GM18511 (cell line): ENCODE data around the gene SF3B4.
"Not testable (repeated sequence)": the region's sequence is repeated elsewhere in the genome, so short reads cannot be mapped to it uniquely, and the experiment has no call there.

Experiments
- ATAC-seq: cut with Tn5 transposase; IDR thresholded peaks from one replicate; pipeline ENCODE4 v1.9.1; 2021; ENCODE audit warnings: mild to moderate bottlenecking, moderate library complexity; ENCODE audit not compliant: unreplicated experiment

The SF3B4 gene

DNA sequence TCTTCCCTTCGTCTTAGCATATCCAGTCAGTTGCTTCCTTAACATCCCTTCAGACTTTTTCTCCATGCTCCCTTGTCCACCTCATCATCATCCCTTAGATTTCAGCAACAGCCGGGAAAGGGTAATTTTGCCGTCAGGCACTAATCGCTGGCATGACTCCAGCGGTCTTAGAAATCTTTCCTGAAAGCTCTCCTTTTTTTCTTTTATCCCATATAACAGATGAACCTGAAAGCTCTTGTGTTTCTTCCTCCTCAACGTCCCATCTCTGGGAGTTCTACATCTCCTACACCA is 38.7 kb downstream of the SF3B4 start:
- no peak for ATAC-seq

DNA sequence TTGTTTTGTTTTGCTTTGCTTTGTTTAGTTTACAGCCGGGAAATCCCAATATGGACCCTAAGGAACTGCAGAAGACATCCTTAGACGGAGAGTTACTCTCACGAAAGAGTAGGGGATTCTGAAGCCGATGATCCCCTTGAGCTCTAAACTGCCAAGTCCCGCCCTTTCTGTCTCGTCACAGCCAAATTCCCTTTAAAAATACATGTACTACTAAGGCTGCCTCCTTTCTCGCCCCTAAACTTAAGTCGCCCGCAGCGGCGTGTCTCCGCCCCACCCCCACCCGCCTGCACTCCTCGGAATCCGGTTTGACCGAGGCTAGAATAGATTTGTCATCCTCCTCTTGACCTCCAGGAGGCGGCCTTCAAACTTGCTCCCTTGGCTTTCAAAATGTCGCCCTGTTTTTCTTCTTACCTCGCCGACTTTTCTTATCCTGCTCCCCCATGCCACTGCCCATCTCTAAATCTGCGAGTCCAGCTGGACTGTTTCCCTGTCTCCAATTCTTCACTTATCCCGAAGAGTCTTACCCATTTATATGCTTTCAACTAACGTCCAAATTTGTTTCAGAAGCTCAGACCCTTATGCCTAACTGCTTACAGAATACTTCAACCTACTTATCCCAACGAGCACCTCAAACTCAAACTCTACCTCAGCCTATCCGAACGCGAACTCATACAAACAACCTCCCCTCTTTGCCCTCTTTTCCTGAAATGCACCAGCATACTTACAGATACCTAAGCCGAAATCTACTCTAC is 39.2 kb downstream of the SF3B4 start:
- ATAC-seq, result peak; percentile 17

DNA sequence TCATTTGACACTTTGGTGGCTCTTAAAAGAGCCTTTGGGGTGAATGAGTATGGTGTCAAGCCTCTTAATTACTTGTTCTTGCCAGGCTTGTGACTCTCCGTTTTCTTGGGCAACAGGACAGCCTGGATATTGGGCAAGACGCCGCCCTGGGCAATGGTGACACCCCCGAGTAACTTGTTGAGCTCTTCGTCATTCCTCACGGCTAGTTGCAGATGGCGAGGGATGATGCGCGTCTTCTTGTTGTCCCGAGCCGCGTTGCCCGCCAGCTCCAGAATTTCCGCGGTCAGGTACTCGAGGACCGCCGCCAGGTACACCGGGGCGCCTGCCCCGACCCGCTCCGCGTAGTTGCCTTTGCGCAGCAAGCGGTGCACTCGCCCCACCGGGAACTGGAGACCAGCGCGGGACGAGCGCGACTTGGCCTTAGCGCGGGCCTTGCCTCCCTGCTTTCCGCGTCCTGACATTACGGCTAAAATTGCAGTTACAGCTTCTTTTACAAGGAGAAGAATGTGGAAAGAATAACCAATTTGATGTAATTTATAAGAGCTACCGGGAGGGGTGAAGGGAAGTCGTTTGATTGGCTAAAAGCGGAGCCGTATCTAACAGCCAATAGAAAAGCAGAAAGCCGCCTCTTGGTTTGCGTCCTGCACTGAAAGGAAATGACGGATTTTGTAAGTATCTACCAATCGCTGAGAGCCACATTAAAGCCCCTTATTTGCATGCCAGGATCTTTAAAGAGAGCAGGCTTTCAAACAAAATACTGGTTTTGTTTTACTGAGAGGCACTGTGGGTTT is 40.0 kb downstream of the SF3B4 start:
- peak; percentile 52 for ATAC-seq

DNA sequence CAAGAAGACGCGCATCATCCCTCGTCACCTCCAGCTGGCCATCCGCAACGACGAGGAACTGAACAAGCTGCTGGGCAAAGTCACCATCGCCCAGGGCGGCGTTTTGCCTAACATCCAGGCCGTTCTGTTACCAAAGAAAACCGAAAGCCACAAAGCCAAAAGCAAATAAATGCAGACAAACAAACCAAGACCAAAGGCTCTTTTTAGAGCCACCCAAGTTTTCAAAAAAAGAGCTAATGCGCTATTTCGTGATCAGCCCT is 40.5 kb downstream of the SF3B4 start:
- ATAC-seq, result not testable (repeated sequence)

DNA sequence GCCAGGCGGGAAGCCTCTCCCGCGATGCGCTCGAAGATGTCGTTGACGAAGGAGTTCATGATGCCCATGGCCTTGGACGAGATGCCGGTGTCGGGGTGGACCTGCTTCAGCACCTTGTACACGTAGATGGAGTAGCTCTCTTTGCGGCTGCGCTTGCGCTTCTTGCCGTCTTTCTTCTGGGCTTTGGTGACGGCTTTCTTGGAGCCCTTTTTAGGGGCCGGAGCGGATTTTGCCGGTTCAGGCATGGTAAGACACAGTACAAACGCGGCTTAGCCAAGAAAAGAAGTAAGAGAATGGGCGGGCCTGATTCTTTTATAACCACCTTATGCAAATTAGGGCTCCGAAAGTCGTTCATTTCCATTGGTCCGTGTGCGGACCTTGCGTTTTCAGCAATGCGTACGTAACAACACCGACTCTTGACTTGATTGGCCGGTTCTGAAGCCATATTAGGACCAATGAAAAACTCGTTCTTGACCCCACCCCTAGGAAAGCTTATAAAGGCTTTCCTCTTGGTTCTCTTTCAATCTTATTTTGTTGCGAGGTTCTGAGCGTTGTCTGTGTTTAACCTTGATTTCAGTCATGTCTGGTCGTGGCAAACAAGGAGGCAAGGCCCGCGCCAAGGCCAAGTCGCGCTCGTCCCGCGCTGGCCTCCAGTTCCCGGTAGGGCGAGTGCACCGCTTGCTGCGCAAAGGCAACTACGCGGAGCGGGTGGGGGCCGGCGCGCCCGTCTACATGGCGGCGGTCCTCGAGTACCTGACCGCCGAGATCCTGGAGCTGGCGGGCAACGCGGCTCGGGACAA is 41.0 kb downstream of the SF3B4 start:
- peak; percentile 63 for ATAC-seq

DNA sequence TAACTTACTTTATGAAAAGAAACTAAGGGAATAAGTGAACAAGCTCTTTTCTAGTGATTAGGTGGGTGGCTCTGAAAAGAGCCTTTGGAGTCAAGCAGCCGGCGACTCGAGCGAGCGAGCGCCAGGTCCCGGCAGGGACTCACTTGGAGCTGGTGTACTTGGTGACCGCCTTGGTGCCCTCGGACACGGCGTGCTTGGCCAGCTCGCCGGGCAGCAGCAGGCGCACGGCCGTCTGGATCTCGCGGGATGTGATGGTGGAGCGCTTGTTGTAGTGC is 41.5 kb downstream of the SF3B4 start:
- not testable (repeated sequence) for ATAC-seq

DNA sequence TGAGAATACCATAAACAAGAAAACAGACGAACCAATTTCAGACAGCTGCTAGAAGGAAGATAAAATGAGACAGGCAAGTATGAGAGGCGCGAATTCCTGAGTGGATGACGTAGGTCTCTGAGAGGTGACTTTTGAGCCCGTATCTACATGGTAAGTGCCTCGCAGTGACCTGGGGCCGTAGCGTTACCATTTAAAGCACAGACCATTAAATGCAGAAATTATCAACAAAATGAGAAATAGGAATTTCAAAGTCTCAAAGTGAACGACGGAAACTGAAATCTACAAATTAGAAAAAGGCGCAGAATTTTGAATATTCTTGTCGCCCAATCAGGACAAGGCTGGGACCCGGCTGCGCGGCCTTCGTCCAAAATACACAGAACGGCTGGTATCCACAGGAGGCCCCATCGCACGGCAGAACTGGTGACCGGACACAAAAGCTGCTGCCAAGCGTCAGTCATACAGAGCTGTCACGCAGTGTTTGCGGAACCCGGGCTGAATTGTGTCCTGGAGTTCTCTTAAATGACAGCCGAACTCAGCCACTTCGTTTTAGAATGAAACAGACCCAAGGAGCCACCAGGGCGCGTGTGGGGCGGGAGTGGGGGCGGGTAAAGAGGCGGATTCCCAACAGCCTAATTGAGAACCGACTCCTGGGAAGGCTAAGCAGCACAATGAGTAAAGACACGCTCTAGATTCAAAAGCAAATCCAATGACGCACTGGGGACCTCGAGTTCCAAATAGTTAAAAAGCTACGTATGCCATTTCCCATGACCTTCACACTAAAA is 42.1 kb downstream of the SF3B4 start:
- no peak for ATAC-seq

DNA sequence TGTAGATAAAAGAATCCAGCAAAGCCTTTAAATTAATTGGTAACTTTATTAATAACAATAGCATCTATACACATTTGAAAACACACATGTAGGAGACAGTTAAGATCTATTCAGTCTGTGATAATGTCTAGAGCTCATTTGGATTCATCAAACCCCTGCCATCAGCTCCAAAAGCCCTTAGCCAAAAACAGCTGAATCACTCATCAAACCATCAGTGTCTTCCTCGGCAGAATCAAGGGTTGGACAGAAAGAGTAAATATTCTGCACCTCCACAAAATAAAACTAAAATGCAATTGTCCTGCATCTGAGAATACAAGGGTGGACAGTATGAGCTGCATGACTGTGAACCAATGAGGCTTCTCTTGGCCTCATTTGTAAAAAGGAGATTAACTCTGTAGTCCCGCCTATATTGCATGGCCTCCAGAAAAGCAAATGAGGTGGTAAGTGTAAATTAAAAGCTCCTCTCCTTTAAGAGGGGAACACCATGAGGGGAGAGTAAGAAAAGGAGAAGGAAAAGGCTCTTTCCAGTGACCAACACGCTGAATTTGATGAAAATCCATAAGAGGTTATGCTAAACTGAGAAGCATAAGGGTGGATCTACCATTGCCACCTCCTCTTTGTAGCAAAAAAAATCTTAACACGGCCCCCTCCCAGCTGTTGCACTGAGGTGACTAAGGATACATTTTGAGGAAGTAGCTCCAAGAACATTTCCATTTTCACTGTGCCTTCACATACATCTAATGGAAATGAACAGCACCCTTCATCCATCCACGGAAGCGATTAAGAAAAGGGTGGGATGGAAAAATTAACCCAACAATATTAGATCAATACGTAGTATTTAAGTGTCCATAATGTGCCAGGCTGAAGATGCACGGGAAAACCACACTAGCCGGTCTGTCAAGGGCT is 42.9 kb downstream of the SF3B4 start:
- no peak for ATAC-seq

DNA sequence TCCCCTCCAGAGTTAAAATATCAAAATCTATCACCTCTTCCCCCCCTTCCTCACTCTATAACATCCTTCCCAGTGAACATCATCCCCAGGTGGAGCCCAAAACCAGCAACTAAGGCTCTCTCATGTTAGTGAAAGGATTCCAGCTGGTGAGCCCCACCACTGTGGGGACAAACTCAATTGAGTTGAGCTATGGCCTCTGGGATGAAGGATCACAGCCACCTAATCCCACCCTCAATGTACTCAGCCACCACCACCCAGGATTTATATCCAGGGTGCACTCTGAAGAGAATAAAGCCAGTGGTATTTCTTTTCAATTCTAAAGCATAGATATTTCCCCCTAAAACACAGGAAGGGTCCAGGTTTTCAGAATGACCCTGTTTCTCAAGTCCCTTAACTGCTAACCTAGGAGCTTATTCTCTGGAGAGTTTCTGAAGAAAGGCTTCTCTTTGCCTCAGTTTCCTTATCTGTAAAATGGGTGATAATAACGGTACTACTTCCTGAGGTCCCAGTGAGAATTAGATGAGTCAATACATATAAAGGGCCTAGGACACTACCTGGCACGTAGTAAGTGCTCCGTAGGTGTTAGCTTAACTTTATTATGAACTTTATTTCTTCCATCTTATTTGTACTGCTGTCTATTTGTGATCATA is 43.9 kb downstream of the SF3B4 start:
- ATAC-seq, result no peak

DNA sequence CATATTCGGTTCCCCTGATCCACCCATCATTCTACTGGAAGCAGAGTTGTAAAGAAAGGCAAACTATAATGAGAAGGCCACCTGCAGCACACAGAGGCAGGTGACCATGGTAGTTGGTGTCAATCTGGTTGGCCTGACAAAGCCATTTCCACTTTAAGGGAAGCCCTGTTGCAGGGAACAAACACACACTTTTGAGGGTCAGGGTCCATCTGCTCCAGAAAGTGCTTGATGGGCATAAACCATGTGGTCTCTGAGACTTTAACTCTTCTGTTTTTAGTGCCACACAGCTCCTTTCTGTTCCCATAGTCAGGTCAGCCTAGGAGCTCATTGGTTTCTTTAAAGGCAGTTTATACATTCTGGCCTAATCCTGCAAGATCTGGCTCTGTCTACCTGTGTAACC is 45.7 kb downstream of the SF3B4 start:
- ATAC-seq, result no peak

DNA sequence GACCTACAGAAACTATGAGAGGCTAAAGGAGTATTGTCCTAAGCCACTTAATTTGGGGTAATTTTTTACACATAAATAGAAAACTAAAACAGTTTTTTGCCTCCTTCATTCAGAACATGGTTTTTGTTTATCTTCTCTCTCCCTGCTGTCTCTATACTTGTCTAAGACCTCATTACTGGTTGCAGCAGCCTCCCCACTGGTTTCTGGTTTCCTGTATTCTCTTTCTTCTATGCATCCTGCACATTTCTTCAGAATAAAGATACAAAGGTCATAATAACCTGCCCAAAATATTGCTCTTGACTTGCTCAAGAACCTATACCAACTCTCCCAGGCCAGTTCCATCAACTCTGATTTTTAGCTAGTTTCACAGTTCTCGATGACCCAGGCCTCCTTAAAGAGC is 48.0 kb downstream of the SF3B4 start:
- ATAC-seq, result no peak

DNA sequence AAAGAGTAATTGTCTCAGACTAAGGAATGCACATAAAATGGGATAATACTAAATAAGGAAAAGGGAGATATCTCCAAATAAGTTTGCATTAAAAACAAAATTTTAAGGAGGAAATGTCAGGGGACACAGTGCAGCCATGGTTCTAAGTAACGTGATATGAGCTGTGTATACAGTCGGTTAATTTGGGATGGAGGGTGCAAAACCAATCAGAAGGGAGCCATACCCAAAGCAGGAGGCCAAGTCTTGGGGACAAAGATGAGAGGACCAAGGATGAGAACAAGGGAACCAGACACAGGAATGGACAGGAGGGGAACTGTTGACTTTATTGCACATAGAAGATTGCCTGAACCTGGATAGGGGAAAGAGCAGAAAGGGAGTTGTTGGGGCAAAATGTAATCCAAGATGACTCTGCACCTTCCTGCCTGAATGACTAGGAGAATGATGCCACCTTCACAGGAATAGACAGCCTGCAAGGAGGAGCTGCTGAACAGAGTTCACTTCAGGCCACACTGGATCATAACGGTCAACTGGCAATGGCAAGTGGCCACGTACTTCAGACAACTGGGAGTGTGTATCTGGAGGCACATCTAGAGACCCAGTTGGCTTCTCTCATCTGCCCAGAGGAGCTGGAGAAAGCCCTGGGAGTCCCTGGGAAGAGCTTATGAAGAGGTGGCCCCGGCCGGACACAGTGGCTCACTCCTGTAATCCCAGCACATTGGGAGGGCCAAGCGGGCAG is 50.2 kb downstream of the SF3B4 start:
- ATAC-seq, result no peak
